Aorta (tissue), 5 donors: ENCODE results near the gene SLC39A6. TPM values are rescaled to one million over a fixed set of nuclear protein-coding genes. Genes with fewer than 3 reads are reported as not detected.
"Not testable (repeated sequence)": the region's sequence is repeated elsewhere in the genome, so short reads cannot be mapped to it uniquely, and the experiment has no call there.

Experiments used
- ATAC-seq: fragments of 200-7000 bp; cut with Tn5 transposase; one replicate; pipeline ENCODE4 v1.9.1; 2022; ENCODE audit warnings: moderate library complexity; ENCODE audit not compliant: low FRiP score
- DNase-seq, 2 donors: peaks; one replicate each; pipeline ENCODE4 v3.0.0-alpha.2; 2020
- H3K27ac ChIP-seq, 2 donors: one replicate each; pipeline ENCODE4 v1.5.1; 2013; ENCODE audit warnings: low read length in 2 of 2, mild to moderate bottlenecking in 2 of 2, moderate library complexity in 2 of 2, control low read depth in 1 of 2, inconsistent platforms in 1 of 2, low read depth in 1 of 2
- H3K27me3 ChIP-seq, 2 donors: one replicate each; pipeline ENCODE4 v1.6.1; 2013; ENCODE audit warnings: control low read depth in 1 of 2, low read length in 1 of 2, mild to moderate bottlenecking in 1 of 2, moderate library complexity in 1 of 2; ENCODE audit not compliant: insufficient read depth in 2 of 2, control insufficient read depth in 1 of 2
- H3K36me3 ChIP-seq, 2 donors: one replicate each; pipeline ENCODE4 v1.6.1; 2013; ENCODE audit warnings: control low read depth in 1 of 2, low read length in 1 of 2, mild to moderate bottlenecking in 1 of 2; ENCODE audit not compliant: insufficient read depth in 2 of 2, control insufficient read depth in 1 of 2
- H3K4me1 ChIP-seq, 2 donors: one replicate each; pipeline ENCODE4 v1.6.1; 2013; ENCODE audit warnings: low read length in 2 of 2, control low read depth in 1 of 2, mild to moderate bottlenecking in 1 of 2, moderate library complexity in 1 of 2; ENCODE audit not compliant: insufficient read depth in 2 of 2, control insufficient read depth in 1 of 2
- H3K4me3 ChIP-seq, 2 donors: one replicate each; pipeline ENCODE4 v1.5.1; 2013; ENCODE audit warnings: low read length in 2 of 2, control low read depth in 1 of 2, mild to moderate bottlenecking in 1 of 2
- H3K9me3 ChIP-seq: one replicate; pipeline ENCODE4 v1.6.1; 2013; ENCODE audit warnings: mild to moderate bottlenecking, low read length; ENCODE audit not compliant: control insufficient read depth
- WGBS, 2 donors: extraction: QIAGEN DNeasy Blood & Tissue Kit; methylation state at CpG; one replicate each; pipeline ENCODE4 v1.1.7; 2013; 5-methylcytosine and 5-hydroxymethylcytosine counted together
- intact Hi-C, 2 donors: fragments of 100-400 bp; cut with DNase I; formaldehyde crosslinking; loops; one replicate each; pipeline versions ENCODE4 v1.14.2 to v1.15.0; 2022
- polyA plus RNA-seq, 2 donors: library from polyadenylated mRNA; stranded (reverse); fragments of 200-250 nt; gene quantifications; one replicate each; pipeline ENCODE4 v1.2.3, GENCODE V29; 2013
- total RNA-seq, 2 donors: library from RNA; stranded (reverse); fragmentation: NEBNext Ultra II Directional; extraction: Animal tissue kit (Norgen Biotek cat#: 25700); gene quantifications; one replicate each; pipeline ENCODE4 v1.2.1, GENCODE V29; 2021
- donor health status: healthy with polysubstance abuse.
- donor health status: Bipolar disorder and iron deficiency.
- donor health status: DM: no; HTN: no; CAD: no.
- donor health status: DM: no; HTN: no; CAD: no.
- donor health status: DM: yes; HTN: yes; CAD: no.

Gene SLC39A6
- total and polyA plus RNA-seq, 4 donors: 21.6 to 39.4 (median 28.4) TPM

- Histone ChIP-seq H3K4me3 (no peak overlapping the region), H3K36me3 (no peaks in the 10 kb centered on the region), H3K27me3 (no peaks in the 10 kb centered on the region), H3K9me3 (peaks cover 3% of the 10 kb centered on the region), H3K4me1 (no peaks in the 10 kb centered on the region), H3K27ac (no peak overlapping the region)
- intact Hi-C loops: no loop called here
- ATAC-seq: no peak
- 91 to 93% methylated on average over 7 of the region's 7 CpGs for WGBS, 2 donors
- no peak for DNase-seq
Measured at GRCh38 chr18:36101943-36102342, 27.2 kb downstream of the SLC39A6 start.

GRCh38 chr18:36099311-36099710, 29.8 kb downstream of the SLC39A6 start:
- intact Hi-C loops: loop anchor here in 1 of 2 donors (5.0 kb wide), 2 partner anchors 183 to 473 kb away; no protein-coding TSS in a partner anchor
- Histone ChIP-seq H3K36me3 (no peaks in the 10 kb centered on the region), H3K27ac (no peak overlapping the region), H3K27me3 (no peaks in the 10 kb centered on the region), H3K4me3 (no peak overlapping the region), H3K4me1 (no peaks in the 10 kb centered on the region), H3K9me3 (peaks cover 3% of the 10 kb centered on the region)
- no peak for ATAC-seq
- DNase-seq: no peak

- Histone ChIP-seq H3K27ac (no peak overlapping the region), H3K4me3 (no peak overlapping the region), H3K9me3 (peaks cover 3% of the 10 kb centered on the region), H3K27me3 (no peaks in the 10 kb centered on the region), H3K4me1 (no peaks in the 10 kb centered on the region), H3K36me3 (no peaks in the 10 kb centered on the region)
- DNase-seq: no peak
- no peak for ATAC-seq
- intact Hi-C loops: loop anchor here (2.0 to 5.0 kb wide), 3 partner anchors 185 to 475 kb away; no protein-coding TSS in a partner anchor
Measured at GRCh38 chr18:36096955-36097354, 32.2 kb downstream of the SLC39A6 start.

GRCh38 chr18:36095936-36096519, 33.1 kb downstream of the SLC39A6 start:
- Histone ChIP-seq H3K9me3 (no peaks in the 10 kb centered on the region), H3K36me3 (no peaks in the 10 kb centered on the region), H3K27me3 (no peaks in the 10 kb centered on the region), H3K27ac (no peak overlapping the region), H3K4me3 (no peak overlapping the region), H3K4me1 (no peaks in the 10 kb centered on the region)
- DNase-seq (no peak), ATAC-seq (no peak)
- intact Hi-C loops: loop anchor here (2.0 to 5.0 kb wide), 3 partner anchors 186 to 476 kb away; no protein-coding TSS in a partner anchor
- 21 to 27% methylated on average over 1 of the region's 1 CpG for WGBS, 2 donors

GRCh38 chr18:36094431-36094830, 34.7 kb downstream of the SLC39A6 start:
- Histone ChIP-seq H3K9me3 (no peaks in the 10 kb centered on the region), H3K27me3 (no peaks in the 10 kb centered on the region), H3K4me3 (no peak overlapping the region), H3K36me3 (no peaks in the 10 kb centered on the region), H3K4me1 (no peaks in the 10 kb centered on the region), H3K27ac (no peak overlapping the region)
- intact Hi-C loops: no loop called here
- 74 to 81% methylated on average over 3 of the region's 3 CpGs for whole genome bisulfite sequencing, 2 donors
- no peak for ATAC-seq
- DNase-seq: no peak

- H3K9me3 ChIP-seq, H3K27ac ChIP-seq, H3K36me3 ChIP-seq, DNase-seq, H3K27me3 ChIP-seq, H3K4me3 ChIP-seq, intact Hi-C loops, H3K4me1 ChIP-seq, ATAC-seq: not testable (repeated sequence)
- 67 to 75% methylated on average over 5 of the region's 5 CpGs for WGBS, 2 donors
Measured at GRCh38 chr18:36092116-36092515, 37.0 kb downstream of the SLC39A6 start.

- no peaks in the 10 kb centered on the region for H3K4me1 ChIP-seq
- no peak overlapping the region for H3K27ac ChIP-seq
- H3K9me3 ChIP-seq: no peaks in the 10 kb centered on the region
- no peaks in the 10 kb centered on the region for H3K36me3 ChIP-seq
- H3K4me3 ChIP-seq: no peak overlapping the region
- ATAC-seq: no peak
- no peak for DNase-seq
- H3K27me3 ChIP-seq: no peaks in the 10 kb centered on the region
- intact Hi-C loops: no loop called here
- WGBS, 2 donors: 70 to 71% methylated on average over 6 of the region's 6 CpGs
Measured at GRCh38 chr18:36089001-36089400, 40.1 kb downstream of the SLC39A6 start.

- 67 to 78% methylated on average over 2 of the region's 2 CpGs for WGBS, 2 donors
- DNase-seq (no peak), ATAC-seq (no peak)
- H3K4me3 ChIP-seq: no peak overlapping the region
- no peaks in the 10 kb centered on the region for H3K9me3 ChIP-seq
- no peaks in the 10 kb centered on the region for H3K4me1 ChIP-seq
- no peaks in the 10 kb centered on the region for H3K36me3 ChIP-seq
- intact Hi-C loops: no loop called here
- H3K27ac ChIP-seq: no peak overlapping the region
- H3K27me3 ChIP-seq: no peaks in the 10 kb centered on the region
Measured at GRCh38 chr18:36088256-36088655, 40.9 kb downstream of the SLC39A6 start.

GRCh38 chr18:36086186-36086585, 43.0 kb downstream of the SLC39A6 start:
- no peaks in the 10 kb centered on the region for H3K27me3 ChIP-seq
- H3K36me3 ChIP-seq: no peaks in the 10 kb centered on the region
- no peak overlapping the region for H3K4me3 ChIP-seq
- no peak overlapping the region for H3K27ac ChIP-seq
- intact Hi-C loops: no loop called here
- no peaks in the 10 kb centered on the region for H3K9me3 ChIP-seq
- no peaks in the 10 kb centered on the region for H3K4me1 ChIP-seq
- WGBS, 2 donors: 75 to 81% methylated on average over 8 of the region's 8 CpGs
- ATAC-seq (no peak), DNase-seq (no peak)
